AG04450 (cell line): ENCODE data around the gene ANKDD1B. TPM values are rescaled to one million over a fixed set of nuclear protein-coding genes. Genes with fewer than 3 reads are reported as not detected.

ENCODE experiments used
- CTCF ChIA-PET: fragments of 300-600, 350-600 bp; formaldehyde crosslinking; extraction: SDS; loops from one replicate; lab custom pipeline; 2022; ENCODE audit warnings: antibody characterized with exemption, inconsistent platforms; lab: Charles Lee
- POLR2A ChIA-PET: fragments of 350-600 bp; formaldehyde crosslinking; extraction: SDS; loops from one replicate; lab custom pipeline; 2021; ENCODE audit warnings: antibody characterized with exemption, inconsistent platforms; lab: Yijun Ruan, JAX
- DNase-seq: peaks from one replicate; pipeline ENCODE4 v3.0.0-alpha.2; 2011; ENCODE audit warnings: low read depth, low spot score
- H3K27ac ChIP-seq: one replicate; pipeline ENCODE4 v1.5.1; 2012; ENCODE audit warnings: low read depth, low read length, control low read depth
- H3K27me3 ChIP-seq: one replicate; pipeline ENCODE4 v1.6.0; 2012; ENCODE audit warnings: low read length; ENCODE audit not compliant: control insufficient read depth, insufficient read depth
- H3K4me3 ChIP-seq: 2 replicates; pipeline ENCODE4 v1.5.1; 2011; ENCODE audit warnings: mild to moderate bottlenecking, low read depth, low read length, control low read depth
- H3K9me3 ChIP-seq: 2 replicates; pipeline ENCODE4 v1.5.1; 2012; ENCODE audit warnings: low read length; ENCODE audit not compliant: control insufficient read depth, insufficient read depth
- CTCF ChIP-seq: IDR thresholded peaks from 2 replicates; pipeline ENCODE4 v1.5.1; 2011; ENCODE audit warnings: low read depth, low read length, control low read depth, inconsistent platforms
- polyA plus RNA-seq: library from polyadenylated mRNA; depleted of rRNA; stranded (reverse); fragments of >200 nt; gene quantifications from 2 replicates; pipeline ENCODE4 v1.2.3, GENCODE V29; 2011

ANKDD1B gene
- polyA plus RNA-seq, 1 experiment: 0.06 TPM

DNA sequence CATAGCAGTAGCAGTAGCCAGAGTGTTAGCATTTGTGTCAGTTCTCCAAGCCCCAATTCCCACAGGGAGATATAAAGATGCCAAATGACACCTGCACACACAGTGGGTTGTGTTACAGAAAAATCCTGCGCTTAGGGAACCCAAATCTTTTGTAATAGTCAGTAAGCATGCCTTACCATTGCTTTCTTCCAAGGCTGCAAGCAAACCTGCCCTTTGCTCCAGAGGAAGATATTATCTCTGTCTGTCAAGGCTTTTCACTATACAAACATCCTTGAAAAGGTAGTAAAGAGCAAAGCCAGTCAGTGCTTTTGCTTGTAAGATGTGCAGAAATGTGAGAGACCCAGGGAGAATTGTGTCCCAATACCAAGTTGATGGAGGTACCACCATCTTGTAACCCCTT, 2.9 kb downstream of the ANKDD1B start:
- Histone ChIP-seq H3K27ac (no peak overlapping the region), H3K27me3 (no peaks in the 10 kb centered on the region), H3K4me3 (no peak overlapping the region), H3K9me3 (no peaks in the 10 kb centered on the region; the same call in 1 of the 2 replicates)
- TF ChIP-seq CTCF: no peak
- ChIA-PET POLR2A (no interaction called here), CTCF (no interaction called here)
- no peak for DNase-seq

DNA sequence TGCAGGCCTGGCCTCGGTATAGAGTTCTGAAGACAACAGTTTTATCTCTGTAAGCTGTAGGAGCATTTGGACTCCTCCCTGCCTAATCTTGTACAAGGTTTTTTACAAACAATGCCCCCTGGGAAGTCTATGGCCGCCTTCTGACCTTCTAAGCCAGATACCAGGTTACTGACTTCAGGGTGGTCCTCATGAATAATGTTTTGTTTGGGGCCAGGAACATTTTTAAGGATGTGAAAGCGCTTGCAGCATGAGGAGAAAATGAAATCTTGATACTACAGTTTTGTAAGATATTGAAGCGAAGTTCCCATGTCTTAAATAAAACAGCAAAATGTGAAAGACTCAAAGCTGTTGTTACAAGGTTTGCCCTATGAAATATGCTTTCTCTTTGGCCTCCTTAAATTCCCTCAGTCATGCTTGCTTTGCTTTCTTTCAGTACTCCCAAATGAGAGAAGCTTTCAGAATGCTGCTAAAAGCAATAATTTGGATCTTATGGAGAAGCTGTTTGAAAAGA, 5.2 kb downstream of the ANKDD1B start:
- POLR2A ChIA-PET: interaction anchor here (1.1 to 1.2 kb wide), 2 partner anchors 13 to 65 kb away, joined by 3 to 5 read pairs; no protein-coding TSS in a partner anchor
- peak overlapping the region; percentile 23 for H3K27ac ChIP-seq

GRCh38 chr5:75616971-75617621, 5.8 kb downstream of the ANKDD1B start:
- H3K27ac ChIP-seq: peak overlapping the region; percentile 74
- TF ChIP-seq CTCF: no peak
- no peaks in the 10 kb centered on the region for H3K27me3 ChIP-seq
- CTCF ChIA-PET: interaction anchor here (1.9 kb wide), 1 partner anchor 64 kb away, joined by 7 read pairs; no protein-coding TSS in a partner anchor
- no peak for DNase-seq
- H3K4me3 ChIP-seq: no peak overlapping the region
- H3K9me3 ChIP-seq: no peaks in the 10 kb centered on the region
- POLR2A ChIA-PET: interaction anchor here (1.1 to 1.2 kb wide), 2 partner anchors 14 to 65 kb away, joined by 3 to 5 read pairs; no protein-coding TSS in a partner anchor

More for the DNA sequence above, 5.2 kb downstream of the ANKDD1B start:
- no peak for DNase-seq
- H3K4me3 ChIP-seq: no peak overlapping the region
- TF ChIP-seq CTCF: no peak
- no peaks in the 10 kb centered on the region for H3K27me3 ChIP-seq
- H3K9me3 ChIP-seq: no peaks in the 10 kb centered on the region
- CTCF ChIA-PET: interaction anchor here (1.9 kb wide), 1 partner anchor 65 kb away, joined by 7 read pairs; no protein-coding TSS in a partner anchor

- TF ChIP-seq CTCF: no peak
- H3K4me3 ChIP-seq: no peak overlapping the region
- POLR2A ChIA-PET: no interaction called here
- H3K27ac ChIP-seq: peak overlapping the region; percentile 74
- CTCF ChIA-PET: interaction anchor here (1.9 kb wide), 1 partner anchor 63 kb away, joined by 7 read pairs; no protein-coding TSS in a partner anchor
- no peaks in the 10 kb centered on the region for H3K9me3 ChIP-seq
- H3K27me3 ChIP-seq: no peaks in the 10 kb centered on the region
- peak; percentile 72 for DNase-seq
Measured at GRCh38 chr5:75617736-75618352, 6.6 kb downstream of the ANKDD1B start.
